Natural killer cell (primary cell): ENCODE results near the gene EPB41L4B. TPM values are rescaled to one million over a fixed set of nuclear protein-coding genes. Genes with fewer than 3 reads are reported as not detected.

Experiments
- ATAC-seq, 3 donors: fragments of 150-1000 bp in 2 of 3; fragments of 200-7000 bp in 1 of 3; cut with Tn5 transposase; 1 replicate in 1 of 3; 2 replicates in 2 of 3; pipeline ENCODE4 v1.10.0; 2021; ENCODE audit warnings: mild to moderate bottlenecking in 2 of 3, moderate library complexity in 2 of 3
- DNase-seq, 2 donors: peaks; one replicate each; pipeline versions ENCODE4 v3.0.0 to v3.0.0-alpha.2; 2013 to 2021; ENCODE audit warnings: mixed read lengths in 1 of 2
- H3K27ac ChIP-seq: one replicate; pipeline ENCODE4 v1.5.1; 2013; ENCODE audit warnings: mild to moderate bottlenecking, low read length
- H3K27me3 ChIP-seq: one replicate; pipeline ENCODE4 v1.6.1; 2013; ENCODE audit warnings: low read length; ENCODE audit not compliant: control insufficient read depth, insufficient read depth
- H3K36me3 ChIP-seq: one replicate; pipeline ENCODE4 v1.6.1; 2013; ENCODE audit warnings: low read length; ENCODE audit not compliant: control insufficient read depth, insufficient read depth
- H3K4me1 ChIP-seq: one replicate; pipeline ENCODE4 v1.6.1; 2013; ENCODE audit warnings: low read length; ENCODE audit not compliant: control insufficient read depth, insufficient read depth
- H3K4me3 ChIP-seq: one replicate; pipeline ENCODE4 v1.5.1; 2013; ENCODE audit warnings: low read length
- H3K9me3 ChIP-seq: one replicate; pipeline ENCODE4 v1.6.1; 2013; ENCODE audit warnings: low read length; ENCODE audit not compliant: control insufficient read depth, insufficient read depth
- H3K27ac Mint-ChIP-seq, 2 donors: one replicate each; pipeline ENCODE4 v1.8.0; 2022; ENCODE audit warnings: mild to moderate bottlenecking in 2 of 2, mixed read lengths in 2 of 2, moderate library complexity in 1 of 2
- H3K27me3 Mint-ChIP-seq, 2 donors: one replicate each; pipeline ENCODE4 v1.8.0; 2022; ENCODE audit warnings: low read depth in 2 of 2, mixed read lengths in 2 of 2
- H3K36me3 Mint-ChIP-seq: one replicate; pipeline ENCODE4 v1.8.0; 2022; ENCODE audit warnings: mixed read lengths
- H3K4me1 Mint-ChIP-seq, 2 donors: one replicate each; pipeline ENCODE4 v1.8.0; 2022; ENCODE audit warnings: mixed read lengths in 2 of 2
- H3K4me3 Mint-ChIP-seq: one replicate; pipeline ENCODE4 v1.8.0; 2022; ENCODE audit warnings: mild to moderate bottlenecking, moderate library complexity, mixed read lengths
- H3K9me3 Mint-ChIP-seq, 2 donors: one replicate each; pipeline ENCODE4 v1.8.0; 2022; ENCODE audit warnings: mixed read lengths in 2 of 2
- CTCF ChIP-seq: fragments of 200-600 bp; IDR thresholded peaks from one replicate; pipeline ENCODE4 v1.8.0; 2022; ENCODE audit warnings: antibody characterized with exemption
- WGBS: methylation state at CpG from one replicate; pipeline ENCODE4 v1.1.7; 2013; ENCODE audit warnings: missing lambda C conversion rate; ENCODE audit not compliant: insufficient coverage; 5-methylcytosine and 5-hydroxymethylcytosine counted together
- intact Hi-C: fragments of 100-400 bp; cut with micrococcal nuclease; formaldehyde crosslinking; loops from one replicate; pipeline ENCODE4 v1.14.2; 2022
- total RNA-seq, 4 donors: library from RNA; stranded (reverse); fragments of 120-200 nt in 1 of 4; gene quantifications; one replicate each; pipeline versions ENCODE4 v1.2.3 to v1.2.4, GENCODE V29; 2013 to 2022

EPB41L4B gene
- total RNA-seq, 3 donors from 2014 or later (not counting 1 experiment from before 2014, with no cell fraction given): not detected

- intact Hi-C loops: no loop called here
- Histone ChIP-seq H3K9me3 (no peaks in the 10 kb centered on the region), H3K27ac (no peak overlapping the region), H3K4me3 (no peak overlapping the region), H3K4me1 (no peaks in the 10 kb centered on the region), H3K36me3 (no peaks in the 10 kb centered on the region), H3K27me3 (no peaks in the 10 kb centered on the region)
- no peak for DNase-seq
- Mint-ChIP-seq H3K36me3 (no peaks in the 10 kb centered on the region), H3K27ac (no peak overlapping the region), H3K4me3 (no peak overlapping the region), H3K9me3 (no peaks in the 10 kb centered on the region), H3K4me1 (no peaks in the 10 kb centered on the region), H3K27me3 (peaks cover 6 to 7% of the 10 kb centered on the region in 2 donors)
- WGBS: 74% methylated on average over 3 of the region's 3 CpGs
- no peak for ATAC-seq
- no peak for TF ChIP-seq CTCF
Observed at GRCh38 chr9:109269081-109269480, 51.8 kb downstream of the EPB41L4B start.

- peaks cover 0 to 8% of the 10 kb centered on the region in 2 donors for H3K27me3 Mint-ChIP-seq
- no peaks in the 10 kb centered on the region for H3K4me1 ChIP-seq
- DNase-seq (no peak), ATAC-seq (no peak)
- intact Hi-C loops: no loop called here
- no peaks in the 10 kb centered on the region for H3K9me3 ChIP-seq
- H3K4me3 Mint-ChIP-seq: no peak overlapping the region
- H3K27me3 ChIP-seq: no peaks in the 10 kb centered on the region
- H3K36me3 Mint-ChIP-seq: no peaks in the 10 kb centered on the region
- H3K27ac ChIP-seq: no peak overlapping the region
- H3K36me3 ChIP-seq: no peaks in the 10 kb centered on the region
- H3K9me3 Mint-ChIP-seq: no peaks in the 10 kb centered on the region
- WGBS: 100% methylated on average over 2 of the region's 3 CpGs
- TF ChIP-seq CTCF: no peak
- no peak overlapping the region for H3K4me3 ChIP-seq
- no peak overlapping the region for H3K27ac Mint-ChIP-seq
- H3K4me1 Mint-ChIP-seq: no peaks in the 10 kb centered on the region
Observed at GRCh38 chr9:109267555-109267954, 53.3 kb downstream of the EPB41L4B start.

- TF ChIP-seq CTCF: no peak
- Mint-ChIP-seq H3K27ac (no peak overlapping the region), H3K4me3 (no peak overlapping the region), H3K36me3 (no peaks in the 10 kb centered on the region), H3K27me3 (peaks cover 0 to 8% of the 10 kb centered on the region in 2 donors), H3K4me1 (no peaks in the 10 kb centered on the region), H3K9me3 (no peaks in the 10 kb centered on the region)
- Histone ChIP-seq H3K27me3 (no peaks in the 10 kb centered on the region), H3K4me3 (no peak overlapping the region), H3K27ac (no peak overlapping the region), H3K36me3 (no peaks in the 10 kb centered on the region), H3K9me3 (no peaks in the 10 kb centered on the region), H3K4me1 (no peaks in the 10 kb centered on the region)
- 86% methylated on average over 12 of the region's 13 CpGs for WGBS
- no peak for ATAC-seq
- intact Hi-C loops: no loop called here
- no peak for DNase-seq
Observed at GRCh38 chr9:109264877-109265587, 55.8 kb downstream of the EPB41L4B start.

GRCh38 chr9:109263358-109263757 lies 57.5 kb downstream of the EPB41L4B start:
- Mint-ChIP-seq H3K36me3 (no peaks in the 10 kb centered on the region), H3K27ac (no peak overlapping the region), H3K4me3 (no peak overlapping the region), H3K9me3 (no peaks in the 10 kb centered on the region), H3K4me1 (no peaks in the 10 kb centered on the region), H3K27me3 (peaks cover 0 to 5% of the 10 kb centered on the region in 2 donors)
- 92% methylated on average over 2 of the region's 3 CpGs for WGBS
- Histone ChIP-seq H3K4me3 (no peak overlapping the region), H3K36me3 (no peaks in the 10 kb centered on the region), H3K27ac (no peak overlapping the region), H3K4me1 (no peaks in the 10 kb centered on the region), H3K9me3 (no peaks in the 10 kb centered on the region), H3K27me3 (no peaks in the 10 kb centered on the region)
- DNase-seq (no peak), ATAC-seq (no peak)
- TF ChIP-seq CTCF: no peak
- intact Hi-C loops: no loop called here
